Activated CD4-positive, CD25-positive, alpha-beta regulatory T cell treated with anti-CD3 and anti-CD28 coated beads, Interleukin-2, amount 50 U/mL, for 24 hours (primary cell): Measurements from ENCODE around the gene TSR3.

Source experiments
- ATAC-seq, 2 donors: fragments of 150-1000 bp; cut with Tn5 transposase; one replicate each; pipeline ENCODE4 v1.10.0; 2021; ENCODE audit warnings: mild to moderate bottlenecking in 1 of 2, moderate library complexity in 1 of 2

Gene TSR3

GRCh38 chr16:1323296-1324239 is 28.1 kb downstream of the TSR3 start:
- ATAC-seq = no peak

- ATAC-seq = no peak
Measured at GRCh38 chr16:1322407-1322806, 29.3 kb downstream of the TSR3 start.

GRCh38 chr16:1320658-1321240 is 30.9 kb downstream of the TSR3 start:
- ATAC-seq = no peak

GRCh38 chr16:1320097-1320496 is 31.6 kb downstream of the TSR3 start:
- ATAC-seq = no peak

GRCh38 chr16:1319041-1319440 is 32.6 kb downstream of the TSR3 start:
- no peak for ATAC-seq

- no peak for ATAC-seq
Measured at GRCh38 chr16:1318268-1318545, 33.5 kb downstream of the TSR3 start.

GRCh38 chr16:1317479-1318267 is 34.0 kb downstream of the TSR3 start:
- ATAC-seq = no peak

- ATAC-seq = no peak
Measured at GRCh38 chr16:1316033-1316405, 35.7 kb downstream of the TSR3 start.

- ATAC-seq = no peak
Measured at GRCh38 chr16:1315081-1316032, 36.3 kb downstream of the TSR3 start.

GRCh38 chr16:1314399-1315068 is 37.1 kb downstream of the TSR3 start:
- ATAC-seq = no peak

- no peak for ATAC-seq
Measured at GRCh38 chr16:1313721-1314369, 37.8 kb downstream of the TSR3 start.

- ATAC-seq = no peak
Measured at GRCh38 chr16:1312903-1313302, 38.8 kb downstream of the TSR3 start.

GRCh38 chr16:1312467-1312816 is 39.2 kb downstream of the TSR3 start:
- no peak for ATAC-seq

GRCh38 chr16:1311738-1312466 is 39.8 kb downstream of the TSR3 start:
- no peak for ATAC-seq

GRCh38 chr16:1311212-1311737 is 40.4 kb downstream of the TSR3 start:
- no peak for ATAC-seq

GRCh38 chr16:1310832-1311200 is 40.9 kb downstream of the TSR3 start:
- ATAC-seq = no peak

GRCh38 chr16:1309888-1310831 is 41.5 kb downstream of the TSR3 start:
- ATAC-seq = peak; percentile 13 to 21

GRCh38 chr16:1308977-1309885 is 42.4 kb downstream of the TSR3 start, which contains the start of gene UBE2I:
UBE2I (plus strand) TSS chr16:1309636; CDS start chr16:1314031, 4,395 bp downstream.
- ATAC-seq = peak; percentile 79 to 83
